HG02884 (cell line): ENCODE results near the gene CNIH1.
A peak's percentile ranks its signal among the peaks of the same experiment; 100 is the strongest.

Experiments used
- ATAC-seq: cut with Tn5 transposase; IDR thresholded peaks from one replicate; pipeline ENCODE4 v1.9.1; 2021; ENCODE audit warnings: mild to moderate bottlenecking, moderate library complexity; ENCODE audit not compliant: unreplicated experiment

The CNIH1 gene

GRCh38 chr14:54440873-54441868 is at the start of gene CNIH1:
Gene CNIH1 (minus strand): TSS chr14:54441374. CDS start chr14:54441327, 47 bp downstream.
- ATAC-seq = peak; percentile 90

- no peak for ATAC-seq
Observed at GRCh38 chr14:54490445-54491175, 49.4 kb upstream of the CNIH1 start.

- no peak for ATAC-seq
Observed at GRCh38 chr14:54489731-54490444, 48.7 kb upstream of the CNIH1 start.

GRCh38 chr14:54489318-54489683 is 48.1 kb upstream of the CNIH1 start:
- ATAC-seq = peak; percentile 22

GRCh38 chr14:54488646-54489317 is 47.6 kb upstream of the CNIH1 start, which contains the start of gene GMFB:
Gene GMFB (minus strand): TSS chr14:54488980. CDS start chr14:54488927, 53 bp downstream.
- ATAC-seq = peak; percentile 85

- no peak for ATAC-seq
Observed at GRCh38 chr14:54488318-54488645, 47.1 kb upstream of the CNIH1 start.

GRCh38 chr14:54487771-54488170 is 46.6 kb upstream of the CNIH1 start:
- ATAC-seq = no peak

GRCh38 chr14:54486685-54487084 is 45.5 kb upstream of the CNIH1 start:
- ATAC-seq = no peak

GRCh38 chr14:54483846-54484245 is 42.7 kb upstream of the CNIH1 start:
- ATAC-seq = no peak

GRCh38 chr14:54483073-54483745 is 42.0 kb upstream of the CNIH1 start:
- ATAC-seq = no peak

GRCh38 chr14:54481695-54482094 is 40.5 kb upstream of the CNIH1 start:
- no peak for ATAC-seq

GRCh38 chr14:54480830-54481562 is 39.8 kb upstream of the CNIH1 start:
- no peak for ATAC-seq

- ATAC-seq = no peak
Observed at GRCh38 chr14:54478636-54479215, 37.6 kb upstream of the CNIH1 start.

- ATAC-seq = no peak
Observed at GRCh38 chr14:54475911-54476310, 34.7 kb upstream of the CNIH1 start.

- ATAC-seq = no peak
Observed at GRCh38 chr14:54475187-54475899, 34.2 kb upstream of the CNIH1 start.

- no peak for ATAC-seq
Observed at GRCh38 chr14:54474232-54474793, 33.1 kb upstream of the CNIH1 start.

GRCh38 chr14:54472315-54472714 is 31.1 kb upstream of the CNIH1 start:
- ATAC-seq = no peak

- no peak for ATAC-seq
Observed at GRCh38 chr14:54471641-54472040, 30.5 kb upstream of the CNIH1 start.
